WTC11 (cell line): ENCODE measurements around the gene PPARD. TPM values are rescaled to one million over a fixed set of nuclear protein-coding genes. Genes with fewer than 3 reads are reported as not detected.

ENCODE experiments used
- ATAC-seq: fragments of 200-7000 bp; cut with Tn5 transposase; 2 replicates; pipeline ENCODE4 v1.10.0; 2021; ENCODE audit warnings: mild to moderate bottlenecking, moderate library complexity
- CTCF ChIA-PET: fragments of 300-600 bp; sonication (Branson Sonifier 250); formaldehyde crosslinking; loops from one replicate; lab custom pipeline; 2021; ENCODE audit warnings: antibody characterized with exemption; lab: Charles Lee
- POLR2A ChIA-PET: fragments of 350-600 bp; sonication (Branson Sonifier 250); formaldehyde crosslinking; loops from one replicate; lab custom pipeline; 2021; ENCODE audit warnings: antibody characterized with exemption; lab: Charles Lee
- DNase-seq: peaks from one replicate; pipeline ENCODE4 v3.0.0; 2021; ENCODE audit warnings: low spot score
- H3K27ac Mint-ChIP-seq: 2 replicates; pipeline ENCODE4 v1.8.0; 2021; ENCODE audit warnings: mixed read lengths
- H3K27me3 Mint-ChIP-seq: 2 replicates; pipeline ENCODE4 v1.8.0; 2021; ENCODE audit warnings: low read depth, mild to moderate bottlenecking, moderate library complexity, mixed read lengths
- H3K36me3 Mint-ChIP-seq: 2 replicates; pipeline ENCODE4 v1.8.0; 2021; ENCODE audit warnings: mixed read lengths
- H3K4me1 Mint-ChIP-seq: 2 replicates; pipeline ENCODE4 v1.8.0; 2022; ENCODE audit warnings: mixed read lengths
- H3K4me3 Mint-ChIP-seq: 2 replicates; pipeline ENCODE4 v1.8.0; 2021; ENCODE audit warnings: mild to moderate bottlenecking, moderate library complexity, mixed read lengths
- H3K9me3 Mint-ChIP-seq: 2 replicates; pipeline ENCODE4 v1.8.0; 2021; ENCODE audit warnings: mixed read lengths
- FOXK1 ChIP-seq: sonication (generic); formaldehyde crosslinking; IDR thresholded peaks from 2 replicates; pipeline ENCODE4 v1.8.0; 2022; ENCODE audit warnings: mild to moderate bottlenecking, moderate library complexity, missing genetic modification reagents
- FOXP1 ChIP-seq: sonication (generic); formaldehyde crosslinking; IDR thresholded peaks from 2 replicates; pipeline ENCODE4 v1.8.0; 2022; ENCODE audit warnings: missing genetic modification reagents, mild to moderate bottlenecking, moderate library complexity, borderline replicate concordance
- GABPB1 ChIP-seq: sonication (generic); formaldehyde crosslinking; IDR thresholded peaks from 2 replicates; pipeline ENCODE4 v1.8.1; 2023; ENCODE audit warnings: mild to moderate bottlenecking, missing genetic modification reagents
- NFYB ChIP-seq: sonication (generic); formaldehyde crosslinking; conservative IDR thresholded peaks from 2 replicates; pipeline ENCODE4 v1.8.0; 2022; ENCODE audit warnings: low read depth, missing genetic modification reagents
- SMAD3 ChIP-seq: sonication (generic); formaldehyde crosslinking; IDR thresholded peaks from 2 replicates; pipeline ENCODE4 v1.8.0; 2022; ENCODE audit warnings: missing genetic modification reagents, mild to moderate bottlenecking, borderline replicate concordance
- TCF7 ChIP-seq: sonication (generic); formaldehyde crosslinking; IDR thresholded peaks from 2 replicates; pipeline ENCODE4 v1.8.0; 2022; ENCODE audit warnings: mild to moderate bottlenecking, low read depth, missing genetic modification reagents, moderate library complexity
- ZNF138 ChIP-seq: sonication (generic); formaldehyde crosslinking; conservative IDR thresholded peaks from 2 replicates; pipeline ENCODE4 v1.8.1; 2022; ENCODE audit warnings: mild to moderate bottlenecking, moderate library complexity, missing genetic modification reagents
- ZNF317 ChIP-seq: sonication (generic); formaldehyde crosslinking; IDR thresholded peaks from 2 replicates; pipeline ENCODE4 v1.8.1; 2023; ENCODE audit warnings: low read depth, mild to moderate bottlenecking, moderate library complexity, missing genetic modification reagents, borderline replicate concordance
- ZNF396 ChIP-seq: fragments of 250-450 bp; sonication (Bioruptor Pico); IDR thresholded peaks from 2 replicates; pipeline ENCODE4 v1.8.0; 2021; ENCODE audit warnings: mild to moderate bottlenecking, moderate library complexity, borderline replicate concordance
- total RNA-seq: library from RNA; stranded (reverse); gene quantifications from 3 replicates; pipeline ENCODE4 v1.2.3, GENCODE V29; 2021
- TF ChIP-seq, protein P1 (sequence below): sonication (generic); formaldehyde crosslinking; IDR thresholded peaks from 2 replicates; pipeline ENCODE4 v1.8.1; 2022; ENCODE audit warnings: low read depth, missing genetic modification reagents, borderline replicate concordance
- TF ChIP-seq, protein P2 (sequence below): sonication (generic); formaldehyde crosslinking; conservative IDR thresholded peaks from 2 replicates; pipeline ENCODE4 v1.8.1; 2022; ENCODE audit warnings: mild to moderate bottlenecking, missing genetic modification reagents
- TF ChIP-seq, protein P3 (sequence below): sonication (generic); formaldehyde crosslinking; IDR thresholded peaks from 2 replicates; pipeline ENCODE4 v1.8.1; 2022; ENCODE audit warnings: missing genetic modification reagents, borderline replicate concordance
- TF ChIP-seq, protein P4 (sequence below): sonication (generic); formaldehyde crosslinking; IDR thresholded peaks from 2 replicates; pipeline ENCODE4 v1.8.0; 2023; ENCODE audit warnings: missing genetic modification reagents
- TF ChIP-seq, protein P5 (sequence below): fragments of 250-450 bp; sonication (Bioruptor Pico); conservative IDR thresholded peaks from 2 replicates; pipeline ENCODE4 v1.9.0; 2021; ENCODE audit warnings: mild to moderate bottlenecking
- TF ChIP-seq, protein P6 (sequence below): sonication (generic); formaldehyde crosslinking; IDR thresholded peaks from 2 replicates; pipeline ENCODE4 v1.8.1; 2022; ENCODE audit warnings: mild to moderate bottlenecking, moderate library complexity, missing genetic modification reagents
- TF ChIP-seq, protein P7 (sequence below): sonication (generic); formaldehyde crosslinking; IDR thresholded peaks from 2 replicates; pipeline ENCODE4 v1.8.1; 2023; ENCODE audit warnings: mild to moderate bottlenecking, missing genetic modification reagents, borderline replicate concordance
- TF ChIP-seq, protein P8 (sequence below): fragments of 250-450 bp; sonication (Bioruptor Pico); IDR thresholded peaks from 2 replicates; pipeline ENCODE4 v1.9.0; 2021; ENCODE audit warnings: mild to moderate bottlenecking

PPARD gene
- total RNA-seq, 1 experiment from 2014 or later: 14.7 TPM

DNA sequence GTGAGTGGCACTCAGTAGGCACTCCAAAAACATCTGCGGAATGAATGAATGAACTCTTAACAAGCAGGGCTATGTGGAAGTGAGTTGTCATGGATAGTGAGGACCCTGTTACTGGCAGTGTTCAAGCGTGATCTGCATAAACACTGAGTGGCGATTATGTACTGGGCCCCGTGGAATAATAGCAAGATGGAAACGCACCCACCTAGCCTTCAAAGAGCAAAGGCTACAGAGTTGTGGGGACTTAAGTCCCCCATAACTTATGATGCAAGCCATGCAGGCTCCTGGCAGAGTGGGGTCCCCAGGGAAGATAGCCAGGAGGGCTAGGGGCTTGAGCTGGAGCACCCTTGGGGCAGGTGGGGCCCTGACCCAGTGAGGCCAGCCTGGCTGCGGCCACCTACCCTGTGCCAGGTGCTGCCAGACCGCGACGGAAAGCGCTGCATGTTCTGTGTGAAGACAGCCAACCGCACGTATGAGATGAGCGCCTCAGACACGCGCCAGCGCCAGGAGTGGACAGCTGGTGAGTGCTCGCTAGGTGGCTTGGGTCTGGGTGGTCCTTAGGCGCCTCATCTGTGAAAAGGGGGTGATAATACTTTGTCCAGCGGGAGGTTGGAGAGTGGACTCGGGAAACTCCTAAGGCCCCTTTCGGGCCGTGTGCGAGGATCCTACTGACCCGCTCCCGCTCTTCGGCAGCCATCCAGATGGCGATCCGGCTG, 24.7 kb upstream of the PPARD start (continued):
- TF ChIP-seq ZNF317 (CRISPR knock-in tag): no peak

DNA sequence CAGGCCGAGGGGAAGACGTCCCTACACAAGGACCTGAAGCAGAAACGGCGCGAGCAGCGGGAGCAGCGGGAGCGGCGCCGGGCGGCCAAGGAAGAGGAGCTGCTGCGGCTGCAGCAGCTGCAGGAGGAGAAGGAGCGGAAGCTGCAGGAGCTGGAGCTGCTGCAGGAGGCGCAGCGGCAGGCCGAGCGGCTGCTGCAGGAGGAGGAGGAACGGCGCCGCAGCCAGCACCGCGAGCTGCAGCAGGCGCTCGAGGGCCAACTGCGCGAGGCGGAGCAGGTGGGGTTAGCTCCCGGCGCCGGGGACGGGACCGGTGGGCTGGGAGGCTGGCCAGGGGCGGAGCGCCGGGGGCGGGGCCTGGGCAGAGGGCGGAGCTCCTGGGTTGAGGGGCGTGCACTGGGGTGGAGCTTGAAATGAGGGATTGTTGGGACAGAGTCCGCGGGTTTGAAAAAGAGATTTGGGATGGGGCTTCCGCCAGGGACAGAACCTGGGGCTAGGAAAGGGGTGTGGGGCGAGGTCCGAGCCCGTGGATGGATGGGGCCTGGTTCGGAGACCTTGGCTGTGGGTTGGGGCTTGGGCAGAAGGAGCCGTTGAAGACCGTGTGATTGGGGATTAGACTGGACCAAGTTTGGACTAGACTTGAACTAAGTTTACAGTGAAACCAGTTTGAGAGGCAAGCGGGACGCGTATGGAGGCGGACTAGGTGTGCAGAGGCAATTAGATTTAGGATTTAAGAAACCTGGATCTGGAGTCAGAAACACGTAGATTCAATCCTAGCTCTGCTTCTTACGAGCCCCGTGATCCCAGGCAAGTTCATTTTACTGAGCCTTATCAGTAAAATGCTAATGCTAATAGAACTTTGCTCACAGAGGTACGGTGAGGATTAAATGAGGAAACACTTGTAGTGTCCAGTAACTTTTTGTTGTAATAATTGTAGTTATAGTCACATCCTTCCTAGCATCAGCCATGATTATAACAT, 23.9 kb upstream of the PPARD start:
- ChIA-PET POLR2A (interaction anchor here (0.7 to 1.6 kb wide), 7 partner anchors 10 to 178 kb away, joined by 3 to 7 read pairs (median 5); partner anchors contain the start of genes FANCE and TEAD3), CTCF (interaction anchor here (0.5 to 3.5 kb wide), 23 partner anchors 9 to 234 kb away, joined by 3 to 23 read pairs (median 5); partner anchors contain the start of genes FANCE, PPARD and RPL10A)
- Mint-ChIP-seq H3K36me3 (peaks cover 3% of the 10 kb centered on the region; the same call in 1 of the 2 replicates), H3K4me3 (peak overlapping the region; percentile 86), H3K27ac (peak overlapping the region; percentile 27; the same call in 1 of the 2 replicates), H3K4me1 (peaks cover 21% of the 10 kb centered on the region), H3K9me3 (no peaks in the 10 kb centered on the region), H3K27me3 (peaks cover 25% of the 10 kb centered on the region)
- DNase-seq (peak; percentile 96), ATAC-seq (peak; percentile 99)
- TF ChIP-seq, protein P1, sequence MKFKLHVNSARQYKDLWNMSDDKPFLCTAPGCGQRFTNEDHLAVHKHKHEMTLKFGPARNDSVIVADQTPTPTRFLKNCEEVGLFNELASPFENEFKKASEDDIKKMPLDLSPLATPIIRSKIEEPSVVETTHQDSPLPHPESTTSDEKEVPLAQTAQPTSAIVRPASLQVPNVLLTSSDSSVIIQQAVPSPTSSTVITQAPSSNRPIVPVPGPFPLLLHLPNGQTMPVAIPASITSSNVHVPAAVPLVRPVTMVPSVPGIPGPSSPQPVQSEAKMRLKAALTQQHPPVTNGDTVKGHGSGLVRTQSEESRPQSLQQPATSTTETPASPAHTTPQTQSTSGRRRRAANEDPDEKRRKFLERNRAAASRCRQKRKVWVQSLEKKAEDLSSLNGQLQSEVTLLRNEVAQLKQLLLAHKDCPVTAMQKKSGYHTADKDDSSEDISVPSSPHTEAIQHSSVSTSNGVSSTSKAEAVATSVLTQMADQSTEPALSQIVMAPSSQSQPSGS (CRISPR knock-in tag): no peak
- no peak for TF ChIP-seq ZNF138 (CRISPR knock-in tag)
- TF ChIP-seq, protein P2, sequence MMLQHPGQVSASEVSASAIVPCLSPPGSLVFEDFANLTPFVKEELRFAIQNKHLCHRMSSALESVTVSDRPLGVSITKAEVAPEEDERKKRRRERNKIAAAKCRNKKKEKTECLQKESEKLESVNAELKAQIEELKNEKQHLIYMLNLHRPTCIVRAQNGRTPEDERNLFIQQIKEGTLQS (CRISPR knock-in tag): no peak
- TF ChIP-seq, protein P3, sequence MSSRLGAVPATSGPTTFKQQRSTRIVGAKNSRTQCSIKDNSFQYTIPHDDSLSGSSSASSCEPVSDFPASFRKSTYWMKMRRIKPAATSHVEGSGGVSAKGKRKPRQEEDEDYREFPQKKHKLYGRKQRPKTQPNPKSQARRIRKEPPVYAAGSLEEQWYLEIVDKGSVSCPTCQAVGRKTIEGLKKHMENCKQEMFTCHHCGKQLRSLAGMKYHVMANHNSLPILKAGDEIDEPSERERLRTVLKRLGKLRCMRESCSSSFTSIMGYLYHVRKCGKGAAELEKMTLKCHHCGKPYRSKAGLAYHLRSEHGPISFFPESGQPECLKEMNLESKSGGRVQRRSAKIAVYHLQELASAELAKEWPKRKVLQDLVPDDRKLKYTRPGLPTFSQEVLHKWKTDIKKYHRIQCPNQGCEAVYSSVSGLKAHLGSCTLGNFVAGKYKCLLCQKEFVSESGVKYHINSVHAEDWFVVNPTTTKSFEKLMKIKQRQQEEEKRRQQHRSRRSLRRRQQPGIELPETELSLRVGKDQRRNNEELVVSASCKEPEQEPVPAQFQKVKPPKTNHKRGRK (CRISPR knock-in tag): no peak
- TF ChIP-seq, protein P4, sequence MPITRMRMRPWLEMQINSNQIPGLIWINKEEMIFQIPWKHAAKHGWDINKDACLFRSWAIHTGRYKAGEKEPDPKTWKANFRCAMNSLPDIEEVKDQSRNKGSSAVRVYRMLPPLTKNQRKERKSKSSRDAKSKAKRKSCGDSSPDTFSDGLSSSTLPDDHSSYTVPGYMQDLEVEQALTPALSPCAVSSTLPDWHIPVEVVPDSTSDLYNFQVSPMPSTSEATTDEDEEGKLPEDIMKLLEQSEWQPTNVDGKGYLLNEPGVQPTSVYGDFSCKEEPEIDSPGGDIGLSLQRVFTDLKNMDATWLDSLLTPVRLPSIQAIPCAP (CRISPR knock-in tag): no peak
- TF ChIP-seq NFYB: no peak
- TF ChIP-seq TCF7 (CRISPR knock-in tag): no peak
- TF ChIP-seq FOXK1 (CRISPR knock-in tag): peak; percentile 76
- TF ChIP-seq, protein P5, sequence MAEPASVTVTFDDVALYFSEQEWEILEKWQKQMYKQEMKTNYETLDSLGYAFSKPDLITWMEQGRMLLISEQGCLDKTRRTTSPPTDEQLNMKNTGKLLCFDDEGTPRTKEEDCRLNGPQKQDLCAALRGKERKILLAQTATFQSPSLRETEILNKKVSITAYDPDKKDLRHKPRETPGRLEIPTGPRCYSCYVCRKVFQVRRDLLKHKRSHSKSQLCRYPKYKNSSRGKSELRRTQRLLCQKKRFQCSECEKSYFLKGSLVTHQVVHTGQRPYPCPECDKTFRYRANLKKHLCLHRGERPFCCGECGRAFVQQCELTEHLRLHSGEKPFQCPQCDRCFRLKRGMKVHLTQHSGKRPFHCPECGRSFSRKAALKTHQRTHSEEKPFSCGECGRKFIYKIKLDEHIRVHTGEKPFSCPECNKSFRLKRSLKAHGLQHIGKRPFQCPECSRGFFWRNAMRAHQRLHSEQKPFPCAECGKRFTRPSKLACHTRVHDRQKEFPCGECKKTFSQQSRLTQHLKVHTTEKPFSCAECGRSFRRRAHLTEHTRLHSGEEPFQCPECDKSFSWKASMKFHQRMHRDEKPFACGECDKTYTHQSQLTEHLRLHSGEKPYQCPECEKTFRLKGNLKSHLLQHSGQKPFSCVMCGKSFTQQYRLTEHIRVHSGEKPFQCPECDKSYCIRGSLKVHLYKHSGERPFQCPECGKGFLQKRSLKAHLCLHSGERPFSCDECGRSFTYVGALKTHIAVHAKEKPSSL (CRISPR knock-in tag): no peak
- TF ChIP-seq, protein P6, sequence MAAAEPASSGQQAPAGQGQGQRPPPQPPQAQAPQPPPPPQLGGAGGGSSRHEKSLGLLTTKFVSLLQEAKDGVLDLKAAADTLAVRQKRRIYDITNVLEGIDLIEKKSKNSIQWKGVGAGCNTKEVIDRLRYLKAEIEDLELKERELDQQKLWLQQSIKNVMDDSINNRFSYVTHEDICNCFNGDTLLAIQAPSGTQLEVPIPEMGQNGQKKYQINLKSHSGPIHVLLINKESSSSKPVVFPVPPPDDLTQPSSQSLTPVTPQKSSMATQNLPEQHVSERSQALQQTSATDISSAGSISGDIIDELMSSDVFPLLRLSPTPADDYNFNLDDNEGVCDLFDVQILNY: peak; percentile 78; the same call in 1 of the 2 replicates
- no peak for TF ChIP-seq ZNF396 (CRISPR knock-in tag)
- no peak for TF ChIP-seq SMAD3 (CRISPR knock-in tag)
- TF ChIP-seq GABPB1 (CRISPR knock-in tag): peak; percentile 52; the same call in 1 of the 2 replicates
- TF ChIP-seq, protein P7, sequence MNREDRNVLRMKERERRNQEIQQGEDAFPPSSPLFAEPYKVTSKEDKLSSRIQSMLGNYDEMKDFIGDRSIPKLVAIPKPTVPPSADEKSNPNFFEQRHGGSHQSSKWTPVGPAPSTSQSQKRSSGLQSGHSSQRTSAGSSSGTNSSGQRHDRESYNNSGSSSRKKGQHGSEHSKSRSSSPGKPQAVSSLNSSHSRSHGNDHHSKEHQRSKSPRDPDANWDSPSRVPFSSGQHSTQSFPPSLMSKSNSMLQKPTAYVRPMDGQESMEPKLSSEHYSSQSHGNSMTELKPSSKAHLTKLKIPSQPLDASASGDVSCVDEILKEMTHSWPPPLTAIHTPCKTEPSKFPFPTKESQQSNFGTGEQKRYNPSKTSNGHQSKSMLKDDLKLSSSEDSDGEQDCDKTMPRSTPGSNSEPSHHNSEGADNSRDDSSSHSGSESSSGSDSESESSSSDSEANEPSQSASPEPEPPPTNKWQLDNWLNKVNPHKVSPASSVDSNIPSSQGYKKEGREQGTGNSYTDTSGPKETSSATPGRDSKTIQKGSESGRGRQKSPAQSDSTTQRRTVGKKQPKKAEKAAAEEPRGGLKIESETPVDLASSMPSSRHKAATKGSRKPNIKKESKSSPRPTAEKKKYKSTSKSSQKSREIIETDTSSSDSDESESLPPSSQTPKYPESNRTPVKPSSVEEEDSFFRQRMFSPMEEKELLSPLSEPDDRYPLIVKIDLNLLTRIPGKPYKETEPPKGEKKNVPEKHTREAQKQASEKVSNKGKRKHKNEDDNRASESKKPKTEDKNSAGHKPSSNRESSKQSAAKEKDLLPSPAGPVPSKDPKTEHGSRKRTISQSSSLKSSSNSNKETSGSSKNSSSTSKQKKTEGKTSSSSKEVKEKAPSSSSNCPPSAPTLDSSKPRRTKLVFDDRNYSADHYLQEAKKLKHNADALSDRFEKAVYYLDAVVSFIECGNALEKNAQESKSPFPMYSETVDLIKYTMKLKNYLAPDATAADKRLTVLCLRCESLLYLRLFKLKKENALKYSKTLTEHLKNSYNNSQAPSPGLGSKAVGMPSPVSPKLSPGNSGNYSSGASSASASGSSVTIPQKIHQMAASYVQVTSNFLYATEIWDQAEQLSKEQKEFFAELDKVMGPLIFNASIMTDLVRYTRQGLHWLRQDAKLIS (CRISPR knock-in tag): no peak
- TF ChIP-seq FOXP1 (CRISPR knock-in tag): peak; percentile 94
- TF ChIP-seq, protein P8, sequence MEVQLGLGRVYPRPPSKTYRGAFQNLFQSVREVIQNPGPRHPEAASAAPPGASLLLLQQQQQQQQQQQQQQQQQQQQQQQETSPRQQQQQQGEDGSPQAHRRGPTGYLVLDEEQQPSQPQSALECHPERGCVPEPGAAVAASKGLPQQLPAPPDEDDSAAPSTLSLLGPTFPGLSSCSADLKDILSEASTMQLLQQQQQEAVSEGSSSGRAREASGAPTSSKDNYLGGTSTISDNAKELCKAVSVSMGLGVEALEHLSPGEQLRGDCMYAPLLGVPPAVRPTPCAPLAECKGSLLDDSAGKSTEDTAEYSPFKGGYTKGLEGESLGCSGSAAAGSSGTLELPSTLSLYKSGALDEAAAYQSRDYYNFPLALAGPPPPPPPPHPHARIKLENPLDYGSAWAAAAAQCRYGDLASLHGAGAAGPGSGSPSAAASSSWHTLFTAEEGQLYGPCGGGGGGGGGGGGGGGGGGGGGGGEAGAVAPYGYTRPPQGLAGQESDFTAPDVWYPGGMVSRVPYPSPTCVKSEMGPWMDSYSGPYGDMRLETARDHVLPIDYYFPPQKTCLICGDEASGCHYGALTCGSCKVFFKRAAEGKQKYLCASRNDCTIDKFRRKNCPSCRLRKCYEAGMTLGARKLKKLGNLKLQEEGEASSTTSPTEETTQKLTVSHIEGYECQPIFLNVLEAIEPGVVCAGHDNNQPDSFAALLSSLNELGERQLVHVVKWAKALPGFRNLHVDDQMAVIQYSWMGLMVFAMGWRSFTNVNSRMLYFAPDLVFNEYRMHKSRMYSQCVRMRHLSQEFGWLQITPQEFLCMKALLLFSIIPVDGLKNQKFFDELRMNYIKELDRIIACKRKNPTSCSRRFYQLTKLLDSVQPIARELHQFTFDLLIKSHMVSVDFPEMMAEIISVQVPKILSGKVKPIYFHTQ (CRISPR knock-in tag): no peak
